K562 (cell line): ENCODE measurements around the gene RSPH1. TPM values are rescaled to one million over a fixed set of nuclear protein-coding genes. Genes with fewer than 3 reads are reported as not detected.

Source experiments
- CBX3 ChIP-seq, 2 experiments: IDR thresholded peaks; 1 replicate in 1 of 2; 2 replicates in 1 of 2; pipeline ENCODE4 v1.6.1; 2012; ENCODE audit warnings: inconsistent platforms in 2 of 2, low read length in 2 of 2, borderline replicate concordance in 1 of 2, control low read depth in 1 of 2
- HDAC3 ChIP-seq: fragments of 450-650 bp; IDR thresholded peaks from 2 replicates; pipeline ENCODE4 v1.6.1; 2018; ENCODE audit warnings: borderline replicate concordance, mild to moderate bottlenecking, moderate library complexity; ENCODE audit not compliant: partially characterized antibody
- HIVEP1 ChIP-seq: fragments of 250-450 bp; sonication (Bioruptor Pico); IDR thresholded peaks from 2 replicates; pipeline ENCODE4 v1.4.0; 2020; ENCODE audit warnings: mild to moderate bottlenecking
- KLF6 ChIP-seq: fragments of 250-450 bp; sonication (Bioruptor Pico); IDR thresholded peaks from 2 replicates; pipeline ENCODE4 v1.4.0; 2020; ENCODE audit warnings: mild to moderate bottlenecking, moderate library complexity, borderline replicate concordance
- L3MBTL2 ChIP-seq: fragments of 450-650 bp; IDR thresholded peaks from 2 replicates; pipeline ENCODE4 v1.6.1; 2016; ENCODE audit warnings: mild to moderate bottlenecking, moderate library complexity
- MAFF ChIP-seq: IDR thresholded peaks from 2 replicates; pipeline ENCODE4 v1.6.1; 2012; ENCODE audit warnings: low read length, improper control_type of control experiment
- MITF ChIP-seq: IDR thresholded peaks from 2 replicates; pipeline ENCODE4 v1.6.1; 2014; ENCODE audit warnings: antibody characterized with exemption
- POU5F1 ChIP-seq: fragments of 150-350 bp; IDR thresholded peaks from 2 replicates; pipeline ENCODE4 v1.6.1; 2014; ENCODE audit warnings: borderline replicate concordance, low read length, low read depth, mild to moderate bottlenecking; ENCODE audit not compliant: partially characterized antibody
- PRMT5 ChIP-seq: sonication (generic); formaldehyde crosslinking; IDR thresholded peaks from 2 replicates; pipeline ENCODE4 v1.5.0; 2020; ENCODE audit warnings: missing genetic modification reagents
- RBM25 ChIP-seq: fragments of 200-400 bp; formaldehyde crosslinking; IDR thresholded peaks from 2 replicates; pipeline ENCODE4 v1.6.1; 2018; ENCODE audit warnings: low read length, low read depth, moderate library complexity; ENCODE audit not compliant: severe bottlenecking
- RFX5 ChIP-seq: IDR thresholded peaks from 2 replicates; pipeline ENCODE4 v1.6.1; 2011; ENCODE audit warnings: low read depth, mild to moderate bottlenecking, improper control_type of control experiment, low read length
- TBP ChIP-seq: optimal IDR thresholded peaks from 2 replicates; pipeline ENCODE3; 2011; ENCODE audit warnings: low read depth, low read length, improper control_type of control experiment
- ZNF282 ChIP-seq: sonication (generic); formaldehyde crosslinking; IDR thresholded peaks from 2 replicates; pipeline ENCODE4 v1.8.1; 2023; ENCODE audit warnings: missing genetic modification reagents
- ZNF592 ChIP-seq: fragments of 450-650 bp; IDR thresholded peaks from 2 replicates; pipeline ENCODE4 v1.6.1; 2017; ENCODE audit warnings: antibody characterized with exemption, mild to moderate bottlenecking
- ZNF764 ChIP-seq: fragments of 250-450 bp; sonication (Bioruptor Pico); IDR thresholded peaks from 2 replicates; pipeline ENCODE4 v1.4.0; 2020; ENCODE audit warnings: low read depth, mild to moderate bottlenecking, moderate library complexity
- ZNF785 ChIP-seq: fragments of 250-450 bp; sonication (Bioruptor Pico); IDR thresholded peaks from 2 replicates; pipeline ENCODE4 v1.4.0; 2020; ENCODE audit warnings: mild to moderate bottlenecking
- polyA plus RNA-seq, 8 experiments: library from polyadenylated mRNA; depleted of rRNA in 4 of 8; stranded (reverse) in 5 of 8; unstranded in 3 of 8; fragments of >200 nt; fragmentation: Nextera tagmentation in 2 of 8; fragmentation: Illumina TruSeq in 1 of 8; extraction: Ambion mirVana in 2 of 8; extraction: Trizol in 1 of 8; gene quantifications; 2 replicates each; pipeline versions ENCODE4 v1.2.1 to v1.2.3, GENCODE V29; 2011 to 2014; ENCODE audit warnings: inconsistent platforms in 1 of 8, missing spikeins in 1 of 8
- total RNA-seq, 7 experiments: library from RNA; depleted of rRNA in 6 of 7; stranded (reverse); fragments of >200 nt in 6 of 7; fragmentation: Illumina TruSeq in 2 of 7; extraction: Trizol in 2 of 7; gene quantifications; 2 replicates each; pipeline versions ENCODE4 v1.2.1 to v1.2.3, GENCODE V29; 2011 to 2021; ENCODE audit warnings: low replicate concordance in 1 of 7
- TF ChIP-seq, protein P1 (sequence below): fragments of 450-650 bp; IDR thresholded peaks from 2 replicates; pipeline ENCODE4 v1.7.1; 2018; ENCODE audit warnings: mild to moderate bottlenecking, low read depth; ENCODE audit not compliant: partially characterized antibody

The RSPH1 gene
- total and polyA plus RNA-seq, 9 of the 15 experiments (the other 6 are each of a cell fraction or from before 2014, with no cell fraction given): 0.17 TPM; not detected in 8

GRCh38 chr21:42544544-42544943 is 48.5 kb upstream of the RSPH1 start (continued):
- TF ChIP-seq POU5F1 (no peak), MAFF (no peak), L3MBTL2 (peak; percentile 58; the same call in 1 of the 2 replicates), ZNF592 (peak; percentile 80), ZNF764 (CRISPR knock-in tag) (no peak), ZNF282 (CRISPR knock-in tag) (no peak), TBP (peak; percentile 14), CBX3 (IDR thresholded peaks at IDR 0.05; ENCODE audit: borderline replicate concordance in 1 of 2, low read length in 2 of 2) (no peak), MITF (no peak), ZNF785 (CRISPR knock-in tag) (no peak), HIVEP1 (CRISPR knock-in tag) (no peak), KLF6 (no peak), RFX5 (no peak), RBM25 (no peak), HDAC3 (no peak), PRMT5 (CRISPR knock-in tag) (no peak)
- TF ChIP-seq, protein P1, sequence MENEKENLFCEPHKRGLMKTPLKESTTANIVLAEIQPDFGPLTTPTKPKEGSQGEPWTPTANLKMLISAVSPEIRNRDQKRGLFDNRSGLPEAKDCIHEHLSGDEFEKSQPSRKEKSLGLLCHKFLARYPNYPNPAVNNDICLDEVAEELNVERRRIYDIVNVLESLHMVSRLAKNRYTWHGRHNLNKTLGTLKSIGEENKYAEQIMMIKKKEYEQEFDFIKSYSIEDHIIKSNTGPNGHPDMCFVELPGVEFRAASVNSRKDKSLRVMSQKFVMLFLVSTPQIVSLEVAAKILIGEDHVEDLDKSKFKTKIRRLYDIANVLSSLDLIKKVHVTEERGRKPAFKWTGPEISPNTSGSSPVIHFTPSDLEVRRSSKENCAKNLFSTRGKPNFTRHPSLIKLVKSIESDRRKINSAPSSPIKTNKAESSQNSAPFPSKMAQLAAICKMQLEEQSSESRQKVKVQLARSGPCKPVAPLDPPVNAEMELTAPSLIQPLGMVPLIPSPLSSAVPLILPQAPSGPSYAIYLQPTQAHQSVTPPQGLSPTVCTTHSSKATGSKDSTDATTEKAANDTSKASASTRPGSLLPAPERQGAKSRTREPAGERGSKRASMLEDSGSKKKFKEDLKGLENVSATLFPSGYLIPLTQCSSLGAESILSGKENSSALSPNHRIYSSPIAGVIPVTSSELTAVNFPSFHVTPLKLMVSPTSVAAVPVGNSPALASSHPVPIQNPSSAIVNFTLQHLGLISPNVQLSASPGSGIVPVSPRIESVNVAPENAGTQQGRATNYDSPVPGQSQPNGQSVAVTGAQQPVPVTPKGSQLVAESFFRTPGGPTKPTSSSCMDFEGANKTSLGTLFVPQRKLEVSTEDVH: no peak
